MG63 (cell line): ENCODE data around the gene ZNF668. TPM values are rescaled to one million over a fixed set of nuclear protein-coding genes. Genes with fewer than 3 reads are reported as not detected.
"Not testable (repeated sequence)": the region's sequence is repeated elsewhere in the genome, so short reads cannot be mapped to it uniquely, and the experiment has no call there.

Source experiments
- DNase-seq: peaks from one replicate; pipeline ENCODE4 v3.0.0-alpha.2; 2020
- H3K27me3 ChIP-seq: fragments of 250-450 bp; sonication (Bioruptor Pico); 2 replicates; pipeline ENCODE4 v1.5.1; 2020; ENCODE audit warnings: mild to moderate bottlenecking, moderate library complexity
- H3K36me3 ChIP-seq: fragments of 250-450 bp; sonication (Bioruptor Pico); 2 replicates; pipeline ENCODE4 v1.5.1; 2020; ENCODE audit warnings: mild to moderate bottlenecking, moderate library complexity
- H3K4me3 ChIP-seq: fragments of 250-450 bp; sonication (Bioruptor Pico); 2 replicates; pipeline ENCODE4 v1.5.1; 2020; ENCODE audit warnings: mild to moderate bottlenecking, moderate library complexity
- H3K9me3 ChIP-seq: fragments of 250-450 bp; sonication (Bioruptor Pico); 2 replicates; pipeline ENCODE4 v1.5.1; 2020; ENCODE audit warnings: mild to moderate bottlenecking, moderate library complexity
- total RNA-seq: library from RNA; depleted of rRNA; stranded (reverse); fragments of >200 nt; shearing (Covaris generic); gene quantifications from 2 replicates; pipeline ENCODE4 v1.2.3, GENCODE V29; 2014; ENCODE audit warnings: low replicate concordance; rRNA removed

ZNF668 gene
- total RNA-seq, 1 experiment from 2014 or later, result 47.4 TPM

GRCh38 chr16:31011815-31012214 lies 62.2 kb downstream of the ZNF668 start:
- not testable (repeated sequence) for DNase-seq, H3K4me3 ChIP-seq, H3K9me3 ChIP-seq, H3K36me3 ChIP-seq, H3K27me3 ChIP-seq

Other genes starting within 250 kb of the ZNF668 start
- gene BCL7C, start 180.2 kb downstream of the ZNF668 start, total RNA-seq, result 64.3 and 70.8 TPM in 2 replicates
- gene CTF1, start 177.6 kb downstream of the ZNF668 start, total RNA-seq, result not detected in 2 replicates
- gene FBXL19, start 150.7 kb downstream of the ZNF668 start, total RNA-seq, result 19.5 and 31.2 TPM in 2 replicates
- 4.1 and 4.2 TPM in 2 replicates for gene ORAI3, start 125.2 kb downstream of the ZNF668 start, total RNA-seq
- gene SETD1A, start 116.5 kb downstream of the ZNF668 start, total RNA-seq, result 0.17 and 0.76 TPM in 2 replicates
- gene HSD3B7, start 89.0 kb downstream of the ZNF668 start, total RNA-seq, result 2.1 and 5.0 TPM in 2 replicates
- not detected in 2 replicates for gene STX1B, start 63.6 kb downstream of the ZNF668 start, total RNA-seq
- gene STX4, start 40.7 kb downstream of the ZNF668 start, total RNA-seq, result 31.6 and 47.1 TPM in 2 replicates
- 11.4 and 11.5 TPM in 2 replicates for gene ZNF646, start 182 bp upstream of the ZNF668 start, total RNA-seq
- gene PRSS53, start 14.7 kb upstream of the ZNF668 start, total RNA-seq, result 1.7 and 1.9 TPM in 2 replicates
- 146 and 155 TPM in 2 replicates for gene VKORC1, start 20.6 kb upstream of the ZNF668 start, total RNA-seq
- gene BCKDK, start 34.1 kb upstream of the ZNF668 start, total RNA-seq, result 24.1 and 42.5 TPM in 2 replicates
- 59.1 and 78.2 TPM in 2 replicates for gene KAT8, start 43.4 kb upstream of the ZNF668 start, total RNA-seq
- not detected in 2 replicates for gene PRSS8, start 61.5 kb upstream of the ZNF668 start, total RNA-seq
- gene PRSS36, start 75.8 kb upstream of the ZNF668 start, total RNA-seq, result 1.7 TPM in 1 of 2 replicates, not detected in the other
- gene FUS, start 105.9 kb upstream of the ZNF668 start, total RNA-seq, result 14.5 and 17.2 TPM in 2 replicates
- not detected in 2 replicates for gene PYCARD, start 128.5 kb upstream of the ZNF668 start, total RNA-seq
- not detected in 2 replicates for gene TRIM72, start 139.9 kb upstream of the ZNF668 start, total RNA-seq
- not detected in 2 replicates for gene PYDC1, start 142.9 kb upstream of the ZNF668 start, total RNA-seq
- gene ITGAM, start 185.7 kb upstream of the ZNF668 start, total RNA-seq, result not detected in 2 replicates